Suprapubic skin (tissue), 4 donors: ENCODE results near the gene RIPOR2.

Experiments used
- CTCF ChIP-seq, 2 donors: fragments of 200-600 bp in 1 of 2; fragments of 450-650 bp in 1 of 2; sonication (generic) in 1 of 2; IDR thresholded peaks; one replicate each; pipeline ENCODE4 v1.5.1; 2016 to 2019; ENCODE audit warnings: antibody characterized with exemption in 2 of 2, mild to moderate bottlenecking in 1 of 2, moderate library complexity in 1 of 2
- EP300 ChIP-seq: sonication (generic); formaldehyde crosslinking; IDR thresholded peaks from one replicate; pipeline ENCODE4 v1.6.1; 2017; ENCODE audit warnings: antibody characterized with exemption
- POLR2A ChIP-seq, 2 donors: fragments of 450-650 bp; IDR thresholded peaks; one replicate each; pipeline ENCODE4 v1.6.1; 2017; ENCODE audit warnings: antibody characterized with exemption in 2 of 2, mild to moderate bottlenecking in 2 of 2, moderate library complexity in 2 of 2
- POLR2AphosphoS5 ChIP-seq, 3 donors: sonication (generic); formaldehyde crosslinking; IDR thresholded peaks; one replicate each; pipeline ENCODE4 v1.6.1; 2017; ENCODE audit warnings: antibody characterized with exemption in 3 of 3

GRCh38 chr6:24872779-24873178 is 63.0 kb downstream of the RIPOR2 start:
- TF ChIP-seq CTCF (IDR thresholded peaks at IDR 0.05): no peak
- TF ChIP-seq POLR2A (IDR thresholded peaks at IDR 0.05): no peak
- TF ChIP-seq POLR2AphosphoS5 (IDR thresholded peaks at IDR 0.05): no peak
- TF ChIP-seq EP300: no peak
